Activated CD4-positive, alpha-beta T cell treated with anti-CD3 and anti-CD28 coated beads, Interleukin-2, amount 50 U/mL, for 24 hours (primary cell): ENCODE data around the gene ERVV-1.
"Not testable (repeated sequence)": the region's sequence is repeated elsewhere in the genome, so short reads cannot be mapped to it uniquely, and the experiment has no call there.

Experiments
- DNase-seq, 2 donors: peaks; one replicate each; pipeline ENCODE4 v3.0.0-alpha.2; 2020; ENCODE audit warnings: low read depth in 1 of 2, low spot score in 1 of 2

The ERVV-1 gene

DNA sequence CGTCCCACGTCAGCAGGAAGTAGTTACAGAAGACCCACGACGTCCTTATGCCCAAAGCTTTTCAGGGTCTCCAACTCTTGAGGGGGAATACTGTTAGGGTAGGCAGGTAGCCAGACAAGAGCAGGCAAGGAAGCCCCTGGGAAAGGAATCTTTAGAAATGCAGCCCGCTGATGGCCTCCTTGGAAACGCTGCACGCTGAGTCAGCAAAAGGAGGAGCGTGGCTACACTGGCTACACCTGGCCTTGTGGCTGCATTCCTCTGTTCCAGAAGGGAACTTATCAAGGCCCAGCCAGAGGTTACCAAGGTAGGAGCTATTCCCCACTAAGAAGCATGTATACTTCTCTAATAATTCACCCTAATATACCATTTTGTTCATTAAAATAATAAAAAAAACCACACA lies 2.0 kb downstream of the ERVV-1 start:
- no peak for DNase-seq

- DNase-seq = no peak
Observed at GRCh38 chr19:53019684-53020083, 6.0 kb downstream of the ERVV-1 start.

DNA sequence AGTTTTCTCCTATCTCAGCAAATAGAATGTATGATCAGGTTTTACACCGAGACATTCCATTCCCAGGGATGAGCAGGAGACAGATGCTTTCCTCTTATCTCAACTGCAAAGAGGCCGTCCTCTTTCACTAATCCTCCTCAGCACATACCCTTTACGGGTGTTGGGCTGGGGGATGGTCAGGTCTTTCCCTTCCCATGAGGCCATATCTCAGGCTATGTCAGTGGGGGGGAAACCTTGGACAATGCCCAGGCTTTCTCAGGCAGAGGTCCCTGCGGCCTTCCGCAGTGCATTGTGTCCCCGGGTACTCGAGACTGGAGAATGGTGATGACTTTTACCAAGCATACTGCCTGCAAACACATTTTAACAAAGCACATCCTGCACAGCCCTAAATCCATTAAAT lies 14.6 kb downstream of the ERVV-1 start:
- DNase-seq = not testable (repeated sequence)

DNA sequence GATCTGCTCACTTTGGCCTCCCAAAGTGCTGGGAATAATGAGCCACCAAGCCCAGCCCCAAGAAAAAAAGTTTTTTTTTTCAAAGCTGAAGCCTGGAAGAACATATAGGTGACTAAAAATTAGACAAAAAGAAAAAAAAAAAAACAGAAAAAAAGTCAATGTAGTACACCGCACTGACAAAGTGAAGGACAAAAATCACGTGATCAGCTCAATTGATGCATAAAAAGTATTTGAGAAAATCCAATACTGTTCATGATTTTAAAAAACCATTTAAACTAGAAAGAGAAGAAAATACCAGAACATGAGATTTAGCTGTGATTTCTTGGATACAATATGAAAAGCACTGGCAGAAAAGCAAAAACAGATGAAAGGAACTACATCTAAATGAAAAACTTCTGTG lies 20.3 kb downstream of the ERVV-1 start:
- DNase-seq = no peak

GRCh38 chr19:53034948-53035675 lies 21.4 kb downstream of the ERVV-1 start:
- DNase-seq = no peak

GRCh38 chr19:53037101-53038097 lies 23.7 kb downstream of the ERVV-1 start:
- no peak for DNase-seq

- DNase-seq = no peak
Observed at GRCh38 chr19:53041366-53041765, 27.6 kb downstream of the ERVV-1 start.

DNA sequence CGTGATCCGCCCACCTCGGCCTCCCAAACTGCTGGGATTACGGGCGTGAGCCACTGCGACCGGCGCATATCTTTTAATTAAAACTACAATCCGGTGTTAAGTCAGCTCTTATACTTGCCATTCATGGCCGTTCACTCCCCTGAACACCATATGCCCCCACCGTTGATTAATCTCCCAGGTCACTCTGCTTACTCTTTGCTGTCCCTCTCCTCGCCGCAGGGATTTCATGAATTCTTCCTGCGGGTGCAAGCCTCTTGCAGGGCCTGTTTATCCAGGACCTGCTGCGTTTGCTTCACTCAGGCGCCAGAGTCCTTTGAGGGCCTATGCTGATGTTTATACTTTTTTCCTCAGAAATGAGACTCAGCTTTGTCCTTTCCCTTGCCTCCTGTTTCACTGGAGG lies 31.8 kb downstream of the ERVV-1 start:
- no peak for DNase-seq

GRCh38 chr19:53047379-53047778 lies 33.7 kb downstream of the ERVV-1 start:
- no peak for DNase-seq

GRCh38 chr19:53055117-53055516 lies 41.4 kb downstream of the ERVV-1 start:
- DNase-seq = no peak

GRCh38 chr19:53057904-53058580 lies 44.3 kb downstream of the ERVV-1 start:
- no peak for DNase-seq
